ENCODE results near the gene RHOF. TPM values are rescaled to one million over a fixed set of nuclear protein-coding genes. Genes with fewer than 3 reads are reported as not detected.
A peak's percentile ranks its signal among the peaks of the same experiment; 100 is the strongest.

The RHOF gene
- total and polyA plus RNA-seq, 8 donors = 3.2 to 105 (median 23.3) TPM

DNA sequence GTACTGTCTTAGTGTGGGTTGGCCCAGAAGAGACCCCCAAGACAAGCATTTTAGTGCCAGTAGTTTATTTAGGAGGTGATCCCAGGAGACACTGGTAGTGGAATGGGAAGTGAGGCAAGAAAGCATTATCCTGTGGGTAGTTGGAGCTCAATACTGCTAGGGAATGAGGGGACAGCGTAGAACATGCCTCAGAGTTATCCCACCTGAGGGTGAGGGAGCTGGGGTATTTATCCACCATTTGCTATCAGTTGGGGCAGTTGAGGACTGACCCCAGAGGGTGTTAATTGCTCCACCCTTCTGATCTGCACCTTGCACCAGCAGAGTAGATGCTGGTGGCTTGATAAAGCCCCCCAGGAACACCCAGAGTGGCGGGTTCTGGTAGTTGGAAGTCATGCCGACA, 37.9 kb downstream of the RHOF start:
- Histone ChIP-seq H3K4me3 (no peak overlapping the region), H3K36me3 (peaks cover 0 to 41% (median 27%) of the 10 kb centered on the region in 4 donors), H3K27me3 (no peaks in the 10 kb centered on the region), H3K27ac (peak overlapping the region in 1 of 5 donors; percentile 66), H3K9me3 (no peaks in the 10 kb centered on the region), H3K4me1 (peaks cover 0 to 19% (median 9%) of the 10 kb centered on the region in 4 donors)
- TF ChIP-seq, protein P1, sequence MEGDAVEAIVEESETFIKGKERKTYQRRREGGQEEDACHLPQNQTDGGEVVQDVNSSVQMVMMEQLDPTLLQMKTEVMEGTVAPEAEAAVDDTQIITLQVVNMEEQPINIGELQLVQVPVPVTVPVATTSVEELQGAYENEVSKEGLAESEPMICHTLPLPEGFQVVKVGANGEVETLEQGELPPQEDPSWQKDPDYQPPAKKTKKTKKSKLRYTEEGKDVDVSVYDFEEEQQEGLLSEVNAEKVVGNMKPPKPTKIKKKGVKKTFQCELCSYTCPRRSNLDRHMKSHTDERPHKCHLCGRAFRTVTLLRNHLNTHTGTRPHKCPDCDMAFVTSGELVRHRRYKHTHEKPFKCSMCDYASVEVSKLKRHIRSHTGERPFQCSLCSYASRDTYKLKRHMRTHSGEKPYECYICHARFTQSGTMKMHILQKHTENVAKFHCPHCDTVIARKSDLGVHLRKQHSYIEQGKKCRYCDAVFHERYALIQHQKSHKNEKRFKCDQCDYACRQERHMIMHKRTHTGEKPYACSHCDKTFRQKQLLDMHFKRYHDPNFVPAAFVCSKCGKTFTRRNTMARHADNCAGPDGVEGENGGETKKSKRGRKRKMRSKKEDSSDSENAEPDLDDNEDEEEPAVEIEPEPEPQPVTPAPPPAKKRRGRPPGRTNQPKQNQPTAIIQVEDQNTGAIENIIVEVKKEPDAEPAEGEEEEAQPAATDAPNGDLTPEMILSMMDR (IDR thresholded peaks at IDR 0.05) = no peak
- TF ChIP-seq POLR2AphosphoS5 (IDR thresholded peaks at IDR 0.05) (no peak), POLR2A (IDR thresholded peaks at IDR 0.05) (no peak), EP300 (IDR thresholded peaks at IDR 0.05) (no peak)
- DNase-seq = no peak
- 95 to 100% (median 96%) methylated on average over 3 of the region's 3 CpGs for WGBS, 5 donors
- intact Hi-C loops (cut with DNase I; ENCODE audit: low total_unique reads) = no loop called here

DNA sequence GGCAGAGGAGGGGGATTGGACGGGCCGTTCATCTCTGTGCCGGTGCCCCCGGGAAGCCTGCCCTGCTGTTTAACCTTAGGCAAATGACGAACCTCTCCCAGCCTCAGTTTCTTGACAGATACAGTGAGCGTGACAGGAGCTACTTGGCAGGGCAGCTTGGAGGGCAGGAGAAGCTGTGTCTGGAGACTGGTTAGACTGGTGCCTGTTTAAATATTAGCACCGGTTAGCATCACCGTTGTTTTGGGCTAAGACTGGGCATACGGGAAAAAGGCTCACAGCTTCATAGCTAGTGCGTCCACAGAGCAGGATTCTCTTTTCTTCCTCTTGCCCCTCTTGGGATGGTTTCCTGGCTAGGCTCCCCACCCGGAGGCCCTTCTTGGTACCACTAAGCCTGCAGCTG, 38.7 kb downstream of the RHOF start:
- no peak for TF ChIP-seq POLR2AphosphoS5 (IDR thresholded peaks at IDR 0.05)
- TF ChIP-seq, protein P1 (IDR thresholded peaks at IDR 0.05) = no peak
- TF ChIP-seq EP300 (IDR thresholded peaks at IDR 0.05) = no peak
- TF ChIP-seq POLR2A (IDR thresholded peaks at IDR 0.05) = no peak
- 65 to 83% (median 77%) methylated on average over 11 of the region's 11 CpGs for WGBS, 5 donors
- H3K27ac ChIP-seq = peak overlapping the region in 1 of 5 donors; percentile 66
- no peak for DNase-seq
- H3K9me3 ChIP-seq = no peaks in the 10 kb centered on the region
- peaks cover 0 to 19% (median 9%) of the 10 kb centered on the region in 4 donors for H3K4me1 ChIP-seq
- peaks cover 0 to 48% (median 31%) of the 10 kb centered on the region in 4 donors for H3K36me3 ChIP-seq
- no peak overlapping the region for H3K4me3 ChIP-seq
- no peaks in the 10 kb centered on the region for H3K27me3 ChIP-seq
- intact Hi-C loops (cut with DNase I; ENCODE audit: low total_unique reads) = no loop called here

DNA sequence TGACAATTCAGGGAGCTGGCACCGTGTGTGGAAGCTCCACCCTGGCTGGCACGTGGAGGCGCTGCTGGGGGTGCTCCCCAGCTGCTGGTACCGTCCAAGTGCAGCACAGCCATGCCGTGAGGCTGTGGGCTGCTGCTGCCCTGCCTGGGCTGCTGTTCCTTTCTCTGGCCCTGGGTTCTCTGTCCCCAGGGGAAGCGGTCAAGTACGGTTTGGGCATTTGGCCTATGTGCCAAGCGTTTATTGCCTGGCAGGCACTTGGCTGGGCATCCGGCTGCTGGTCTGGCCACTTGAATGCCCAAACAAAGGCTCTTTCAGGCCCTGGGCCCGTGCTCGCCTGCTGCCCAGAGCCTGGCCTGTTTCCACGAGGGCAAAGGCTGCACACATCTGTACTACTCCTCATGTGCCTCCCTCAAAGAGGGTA, 39.6 kb downstream of the RHOF start:
- Histone ChIP-seq H3K27ac (peak overlapping the region; percentile 2 to 66 (median 43)), H3K9me3 (no peaks in the 10 kb centered on the region), H3K27me3 (no peaks in the 10 kb centered on the region), H3K4me3 (no peak overlapping the region), H3K4me1 (peaks cover 0 to 22% (median 12%) of the 10 kb centered on the region in 4 donors), H3K36me3 (peaks cover 0 to 55% (median 35%) of the 10 kb centered on the region in 4 donors)
- DNase-seq = peak in 1 of 2 donors; percentile 79
- TF ChIP-seq POLR2AphosphoS5 (IDR thresholded peaks at IDR 0.05) = peak in 1 of 3 donors; percentile 39
- TF ChIP-seq, protein P1 (IDR thresholded peaks at IDR 0.05) = no peak
- 23 to 54% (median 41%) methylated on average over 9 to 12 of the region's 12 CpGs for WGBS, 5 donors
- intact Hi-C loops (cut with DNase I; ENCODE audit: low total_unique reads) = no loop called here

DNA sequence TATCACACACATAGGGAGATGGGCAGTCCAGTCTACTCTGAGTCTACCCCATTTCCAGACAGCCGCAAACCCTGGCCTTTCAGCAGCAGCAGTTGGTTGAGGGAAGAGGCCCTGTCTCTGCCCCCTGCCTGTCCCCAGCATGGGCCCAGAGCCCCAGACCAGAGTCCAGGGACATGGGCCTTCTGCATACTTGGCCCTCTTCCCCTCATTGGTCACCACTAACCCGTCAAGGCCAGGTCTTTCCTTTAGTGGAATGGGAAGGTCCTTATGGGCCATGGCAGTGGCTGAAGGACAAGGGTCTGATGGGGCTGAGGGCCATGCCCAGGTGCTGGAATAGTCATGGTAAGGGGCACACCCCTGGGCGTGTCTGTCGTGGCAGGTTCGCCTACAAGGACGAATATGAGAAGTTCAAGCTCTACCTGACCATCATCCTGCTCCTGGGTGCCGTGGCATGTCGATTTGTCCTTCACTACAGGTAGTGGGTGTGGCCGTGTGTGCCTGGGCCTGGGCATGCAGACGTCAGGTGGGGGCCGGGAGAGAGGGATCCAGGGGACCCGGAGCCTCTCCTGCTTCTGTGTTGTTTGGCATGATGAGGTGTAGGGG, 41.6 kb downstream of the RHOF start:
- intact Hi-C loops (cut with DNase I; ENCODE audit: low total_unique reads) = no loop called here
- no peak for TF ChIP-seq POLR2A (IDR thresholded peaks at IDR 0.05)
- Histone ChIP-seq H3K4me1 (peaks cover 0 to 26% (median 13%) of the 10 kb centered on the region in 4 donors), H3K27ac (peak overlapping the region in 1 of 5 donors; percentile 66), H3K36me3 (peaks cover 0 to 54% (median 33%) of the 10 kb centered on the region in 4 donors), H3K4me3 (no peak overlapping the region), H3K9me3 (no peaks in the 10 kb centered on the region), H3K27me3 (no peaks in the 10 kb centered on the region)
- DNase-seq = no peak
- 93 to 96% (median 95%) methylated on average over 12 of the region's 12 CpGs for WGBS, 5 donors

DNA sequence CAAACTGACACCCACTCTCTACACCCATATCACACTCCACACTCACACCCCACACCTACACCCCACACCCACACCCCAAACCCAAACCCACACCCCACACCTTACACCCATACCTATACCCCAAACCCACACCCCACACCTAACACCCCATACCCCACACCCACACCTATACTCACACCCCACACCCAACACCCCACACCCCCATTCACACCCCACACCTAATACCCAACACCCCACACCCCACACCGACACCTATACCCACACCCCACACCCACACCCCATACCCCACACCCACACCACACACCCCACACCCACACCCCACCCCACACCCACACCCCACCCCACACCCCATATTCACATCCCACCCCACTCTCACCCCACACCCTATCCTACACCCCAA, 42.5 kb downstream of the RHOF start:
- Histone ChIP-seq H3K9me3 (no peaks in the 10 kb centered on the region), H3K4me3 (no peak overlapping the region), H3K36me3 (peaks cover 0 to 49% (median 33%) of the 10 kb centered on the region in 4 donors), H3K27me3 (no peaks in the 10 kb centered on the region), H3K27ac (peak overlapping the region in 1 of 5 donors; percentile 66), H3K4me1 (peaks cover 0 to 26% (median 13%) of the 10 kb centered on the region in 4 donors)
- TF ChIP-seq, protein P1 (IDR thresholded peaks at IDR 0.05) = no peak
- TF ChIP-seq POLR2AphosphoS5 (IDR thresholded peaks at IDR 0.05) (no peak), EP300 (IDR thresholded peaks at IDR 0.05) (no peak), POLR2A (IDR thresholded peaks at IDR 0.05) (no peak)
- intact Hi-C loops (cut with DNase I; ENCODE audit: low total_unique reads) = no loop called here
- DNase-seq = no peak
- WGBS, 5 donors = 92 to 100% (median 100%) methylated on average over 1 of the region's 1 CpG

Data from stomach (tissue), 9 donors.